ENCODE measurements around the gene NPR2.
A peak's percentile ranks its signal among the peaks of the same experiment; 100 is the strongest.

Gene NPR2

GRCh38 chr9:35829084-35829763 lies 37.8 kb downstream of the NPR2 start, which contains the start of gene TMEM8B:
TMEM8B (plus strand) TSS chr9:35829228; CDS start chr9:35829448, 220 bp downstream.
- DNase-seq (ENCODE audit: extremely low read depth in 1 of 2, low read depth in 1 of 2): peak; percentile 82 to 94

- no peak for DNase-seq (ENCODE audit: extremely low read depth in 1 of 2, low read depth in 1 of 2)
These were observed 38.3 kb downstream of the NPR2 start for GRCh38 chr9:35829764-35830096.

- no peak for DNase-seq (ENCODE audit: extremely low read depth in 1 of 2, low read depth in 1 of 2)
These were observed 39.6 kb downstream of the NPR2 start for GRCh38 chr9:35831040-35831439.

- DNase-seq (ENCODE audit: extremely low read depth in 1 of 2, low read depth in 1 of 2): no peak
These were observed 41.4 kb downstream of the NPR2 start for GRCh38 chr9:35832814-35833213.

DNA sequence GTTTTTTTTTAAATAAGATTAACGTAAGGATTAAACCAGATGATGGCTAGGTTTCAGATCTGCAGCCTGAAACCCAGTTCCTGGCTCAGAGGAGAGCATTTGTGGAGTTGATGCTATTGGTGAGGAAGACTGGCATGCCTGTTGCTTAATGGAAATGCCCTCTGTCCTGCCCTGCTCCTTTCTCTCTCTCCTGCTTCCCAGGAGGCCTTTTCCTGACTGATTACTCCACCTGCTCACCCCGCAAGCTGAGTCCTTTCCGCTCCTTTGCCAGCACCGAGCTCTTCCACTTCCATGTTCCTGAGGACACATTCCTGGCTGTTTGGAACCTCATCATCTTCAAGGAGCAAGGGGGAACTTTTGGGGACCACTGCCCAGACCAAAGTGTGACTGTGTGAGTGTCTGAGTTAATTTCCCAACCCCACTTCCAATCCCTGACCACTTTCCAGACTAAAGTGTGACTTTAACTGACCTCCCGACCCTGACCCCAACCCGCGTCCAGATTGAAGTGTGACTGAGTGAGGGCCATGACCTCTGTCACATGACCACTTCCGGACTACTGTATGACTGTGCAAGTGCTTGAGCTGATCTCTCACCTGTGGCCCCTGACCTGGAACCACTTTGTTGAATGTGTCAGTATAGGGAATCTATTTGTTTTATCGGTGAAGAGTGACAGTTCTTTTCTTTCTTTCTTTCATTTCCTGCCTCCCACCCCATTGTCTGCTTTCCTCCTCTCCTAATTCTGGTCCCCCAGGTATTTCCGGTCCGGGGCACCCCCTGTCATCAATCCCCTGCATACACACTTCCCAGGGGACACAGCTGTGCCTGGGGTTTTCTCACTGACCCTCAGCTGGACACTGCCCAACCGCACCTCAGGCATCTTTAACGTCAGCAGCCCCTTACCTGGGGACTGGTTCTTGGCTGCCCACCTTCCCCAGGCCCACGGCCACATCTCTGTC lies 43.1 kb downstream of the NPR2 start:
- DNase-seq (ENCODE audit: extremely low read depth in 1 of 2, low read depth in 1 of 2): no peak

GRCh38 chr9:35835216-35835632 lies 43.8 kb downstream of the NPR2 start:
- DNase-seq (ENCODE audit: extremely low read depth in 1 of 2, low read depth in 1 of 2): no peak

GRCh38 chr9:35835766-35836165 lies 44.4 kb downstream of the NPR2 start:
- no peak for DNase-seq (ENCODE audit: extremely low read depth in 1 of 2, low read depth in 1 of 2)

GRCh38 chr9:35836595-35836994 lies 45.2 kb downstream of the NPR2 start:
- no peak for DNase-seq (ENCODE audit: extremely low read depth in 1 of 2, low read depth in 1 of 2)

DNA sequence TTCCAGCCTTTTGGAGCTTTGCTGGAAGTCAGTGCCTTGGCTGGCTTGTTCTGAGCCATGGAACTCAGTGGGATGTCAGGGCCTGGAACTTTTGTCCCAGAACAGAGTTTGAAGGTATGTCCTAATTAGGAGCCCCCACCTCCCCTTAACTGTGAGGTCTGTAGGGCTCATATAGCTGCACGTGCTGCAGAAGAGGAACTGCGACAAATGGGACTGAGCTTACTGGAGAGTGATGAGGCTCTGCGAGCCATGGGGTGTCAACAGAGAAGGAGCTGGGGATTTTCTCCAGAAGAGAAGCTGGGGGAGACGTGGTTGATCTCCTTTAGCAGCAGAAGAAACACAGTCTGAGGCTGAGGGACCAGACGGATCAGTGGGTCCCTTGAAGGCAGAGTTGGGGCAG lies 48.5 kb downstream of the NPR2 start:
- DNase-seq (ENCODE audit: extremely low read depth in 1 of 2, low read depth in 1 of 2): no peak

GRCh38 chr9:35840881-35841644 lies 49.7 kb downstream of the NPR2 start:
- DNase-seq (ENCODE audit: extremely low read depth in 1 of 2, low read depth in 1 of 2): no peak

- DNase-seq (ENCODE audit: extremely low read depth in 1 of 2, low read depth in 1 of 2): no peak
These were observed 50.2 kb downstream of the NPR2 start for GRCh38 chr9:35841645-35841900.

GRCh38 chr9:35842020-35842745 lies 50.8 kb downstream of the NPR2 start:
- no peak for DNase-seq (ENCODE audit: extremely low read depth in 1 of 2, low read depth in 1 of 2)

GRCh38 chr9:35842795-35843194 lies 51.4 kb downstream of the NPR2 start:
- no peak for DNase-seq (ENCODE audit: extremely low read depth in 1 of 2, low read depth in 1 of 2)

DNA sequence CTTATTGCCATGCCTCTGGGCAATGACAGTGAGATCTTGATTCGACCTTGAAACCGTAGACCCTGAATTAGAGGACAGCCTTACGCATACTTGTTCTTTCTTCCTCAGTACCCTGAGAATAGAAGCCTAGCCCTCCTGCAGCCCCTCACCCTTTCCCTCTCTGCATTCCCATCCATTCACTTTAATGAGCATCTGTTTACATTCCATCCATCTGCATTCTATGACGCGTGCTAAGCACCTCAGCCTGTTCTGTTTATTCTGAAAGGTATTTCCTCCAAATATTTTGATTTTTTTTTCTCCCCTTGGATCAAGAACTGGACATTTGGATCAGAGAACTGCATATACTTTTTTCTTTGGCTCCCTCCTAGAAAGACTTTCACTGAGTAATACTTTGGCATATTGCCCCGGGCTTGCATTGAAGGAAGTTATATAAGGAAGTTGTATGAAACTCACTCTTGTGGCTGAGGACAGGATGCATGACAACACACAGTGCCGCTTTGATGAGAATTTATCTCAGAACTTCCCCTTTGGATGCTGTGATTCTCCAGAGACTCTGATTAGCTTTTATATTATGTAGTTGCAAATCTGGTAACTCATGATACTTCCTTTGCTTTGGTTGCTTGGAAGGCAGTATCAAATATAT lies 53.4 kb downstream of the NPR2 start:
- no peak for DNase-seq (ENCODE audit: extremely low read depth in 1 of 2, low read depth in 1 of 2)

DNA sequence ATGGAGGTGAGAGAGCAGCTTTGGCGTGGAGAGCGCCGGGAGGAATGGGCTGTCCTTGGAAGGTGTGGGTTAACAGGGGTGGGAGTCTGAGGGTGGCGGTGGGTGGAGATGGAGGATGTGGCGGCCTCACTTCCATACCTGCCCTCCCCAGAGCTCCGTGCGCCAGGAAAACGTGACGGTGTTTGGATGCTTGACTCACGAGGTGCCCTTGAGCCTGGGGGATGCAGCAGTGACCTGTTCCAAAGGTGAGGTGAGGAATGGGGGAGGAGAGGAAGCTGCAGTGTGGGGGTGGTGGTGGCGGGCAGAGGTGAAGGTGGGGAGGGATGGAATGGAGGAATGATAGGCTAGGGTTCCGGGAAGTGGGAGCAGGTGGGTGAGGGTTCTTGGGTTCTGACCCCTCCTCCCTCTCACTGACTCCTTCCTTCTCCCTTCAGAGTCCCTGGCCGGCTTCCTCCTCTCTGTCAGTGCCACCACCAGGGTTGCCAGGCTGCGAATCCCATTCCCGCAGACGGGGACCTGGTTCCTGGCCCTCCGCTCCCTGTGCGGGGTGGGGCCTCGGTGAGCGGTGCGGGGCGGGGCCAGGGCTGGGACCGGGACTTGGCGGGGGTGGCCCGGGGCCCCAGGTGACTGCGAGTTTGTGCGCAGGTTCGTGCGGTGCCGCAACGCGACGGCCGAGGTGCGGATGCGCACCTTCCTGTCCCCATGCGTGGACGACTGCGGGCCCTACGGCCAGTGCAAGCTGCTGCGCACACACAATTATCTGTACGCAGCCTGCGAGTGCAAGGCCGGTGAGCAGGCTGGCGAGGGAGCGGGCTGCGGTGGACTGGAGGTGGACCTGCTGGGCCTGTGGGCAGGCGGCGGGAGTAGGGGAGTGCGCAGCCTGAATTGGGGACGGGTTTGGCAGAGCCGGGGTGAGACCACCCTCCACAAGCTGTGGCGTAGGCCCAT lies 54.7 kb downstream of the NPR2 start:
- DNase-seq (ENCODE audit: extremely low read depth in 1 of 2, low read depth in 1 of 2): no peak

GRCh38 chr9:35847792-35848572 lies 56.6 kb downstream of the NPR2 start:
- DNase-seq (ENCODE audit: extremely low read depth in 1 of 2, low read depth in 1 of 2): peak; percentile 37 to 60

- DNase-seq (ENCODE audit: extremely low read depth in 1 of 2, low read depth in 1 of 2): no peak
These were observed 61.0 kb downstream of the NPR2 start for GRCh38 chr9:35852267-35852815.
